ENCODE measurements around the gene SPDYE2B.
A peak's percentile ranks its signal among the peaks of the same experiment; 100 is the strongest.
"Not testable (repeated sequence)": the region's sequence is repeated elsewhere in the genome, so short reads cannot be mapped to it uniquely, and the experiment has no call there.

Gene SPDYE2B

DNA sequence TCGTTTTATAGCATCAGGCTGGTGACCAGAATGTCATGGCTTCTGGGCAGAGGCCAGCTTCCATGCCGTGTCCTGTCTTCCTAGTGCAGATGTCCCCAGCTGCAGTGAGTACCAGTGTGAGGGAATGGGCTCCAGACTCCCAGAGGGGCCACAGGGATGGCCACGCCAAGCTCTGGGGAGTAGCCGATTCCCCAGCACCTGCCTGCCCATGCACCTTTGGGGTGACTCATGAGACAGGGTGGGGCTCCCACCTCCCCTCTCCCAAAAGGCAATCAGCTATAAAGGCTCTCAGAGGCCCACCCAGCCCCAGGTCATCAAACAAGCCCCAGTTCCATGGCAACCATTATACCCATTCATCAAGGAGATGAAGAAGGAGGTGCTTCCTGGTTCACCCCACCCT lies at the start of gene SPDYE2B:
TSS of gene SPDYE2B (plus strand) at position 396 of the 400 bp plus-strand sequence. CDS start 2,030 bp downstream, outside the sequence.
- DNase-seq; H3K9me3 Mint-ChIP-seq; H3K4me1 Mint-ChIP-seq; ATAC-seq (replicated peaks); H3K36me3 Mint-ChIP-seq; H3K27ac Mint-ChIP-seq; H3K27me3 Mint-ChIP-seq; H3K4me3 Mint-ChIP-seq: not testable (repeated sequence)

- H3K36me3 Mint-ChIP-seq; H3K4me1 Mint-ChIP-seq; ATAC-seq (replicated peaks); H3K27ac Mint-ChIP-seq; H3K9me3 Mint-ChIP-seq; H3K4me3 Mint-ChIP-seq; DNase-seq; H3K27me3 Mint-ChIP-seq: not testable (repeated sequence)
Measured at GRCh38 chr7:102602317-102602716, 47.8 kb upstream of the SPDYE2B start.

GRCh38 chr7:102604431-102605145 lies 45.5 kb upstream of the SPDYE2B start:
- not testable (repeated sequence) for H3K27me3 Mint-ChIP-seq; H3K4me1 Mint-ChIP-seq; ATAC-seq (replicated peaks); H3K36me3 Mint-ChIP-seq; H3K9me3 Mint-ChIP-seq; DNase-seq; H3K4me3 Mint-ChIP-seq; H3K27ac Mint-ChIP-seq

- H3K27me3 Mint-ChIP-seq, H3K4me3 Mint-ChIP-seq, H3K9me3 Mint-ChIP-seq: not testable (repeated sequence)
Measured at GRCh38 chr7:102606848-102607247, 43.3 kb upstream of the SPDYE2B start.

DNA sequence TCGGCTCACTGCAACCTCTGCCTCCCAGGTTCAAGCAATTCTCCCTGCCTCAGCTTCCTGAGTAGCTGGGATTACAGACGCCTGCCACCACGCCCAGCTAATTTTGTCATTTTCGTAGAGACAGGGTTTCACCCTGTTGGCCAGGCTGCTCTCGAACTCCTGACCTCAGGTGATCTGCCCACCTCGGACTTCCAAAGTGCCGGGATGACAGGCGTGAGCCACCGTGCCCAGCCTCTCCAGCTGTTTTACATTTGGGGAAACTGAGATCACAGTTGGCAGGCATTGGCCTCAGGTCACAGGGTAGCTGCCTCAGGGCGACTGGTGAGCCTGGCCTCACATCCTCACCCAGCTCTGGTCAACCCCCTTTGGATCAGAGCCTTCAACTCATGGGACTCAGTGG lies 40.4 kb upstream of the SPDYE2B start:
- not testable (repeated sequence) for H3K27ac Mint-ChIP-seq, H3K36me3 Mint-ChIP-seq, H3K4me3 Mint-ChIP-seq

More at GRCh38 chr7:102606848-102607247, 43.3 kb upstream of the SPDYE2B start:
- not testable (repeated sequence) for H3K4me1 Mint-ChIP-seq; ATAC-seq (replicated peaks); DNase-seq; H3K36me3 Mint-ChIP-seq; H3K27ac Mint-ChIP-seq

DNA sequence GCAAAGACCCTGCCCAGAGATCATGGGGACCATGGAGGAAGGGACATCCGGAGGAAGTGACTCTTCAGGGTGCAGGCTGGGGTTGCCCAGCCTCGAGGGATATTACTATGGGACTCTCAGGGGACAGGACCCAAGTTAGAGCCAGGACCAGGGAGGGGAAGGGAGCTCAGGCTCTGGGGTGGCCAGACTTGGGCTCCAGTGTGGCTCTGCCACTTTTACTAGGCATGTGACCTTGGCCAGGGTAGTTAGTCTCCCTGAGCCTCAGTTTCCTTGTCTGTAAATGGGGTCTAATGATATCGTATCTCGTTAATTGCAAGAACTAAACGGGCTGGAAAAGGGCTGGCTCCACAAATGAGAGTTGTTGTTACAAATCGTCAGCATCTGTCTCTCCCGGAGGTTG lies 39.7 kb upstream of the SPDYE2B start:
- not testable (repeated sequence) for ATAC-seq (replicated peaks); H3K27ac Mint-ChIP-seq; H3K9me3 Mint-ChIP-seq; DNase-seq; H3K36me3 Mint-ChIP-seq; H3K27me3 Mint-ChIP-seq; H3K4me1 Mint-ChIP-seq
- H3K4me3 Mint-ChIP-seq: peak overlapping the region in 1 of 2 donors; percentile 29

More for the DNA sequence above, 40.4 kb upstream of the SPDYE2B start:
- H3K4me1 Mint-ChIP-seq; H3K9me3 Mint-ChIP-seq; DNase-seq; ATAC-seq (replicated peaks); H3K27me3 Mint-ChIP-seq: not testable (repeated sequence)

DNA sequence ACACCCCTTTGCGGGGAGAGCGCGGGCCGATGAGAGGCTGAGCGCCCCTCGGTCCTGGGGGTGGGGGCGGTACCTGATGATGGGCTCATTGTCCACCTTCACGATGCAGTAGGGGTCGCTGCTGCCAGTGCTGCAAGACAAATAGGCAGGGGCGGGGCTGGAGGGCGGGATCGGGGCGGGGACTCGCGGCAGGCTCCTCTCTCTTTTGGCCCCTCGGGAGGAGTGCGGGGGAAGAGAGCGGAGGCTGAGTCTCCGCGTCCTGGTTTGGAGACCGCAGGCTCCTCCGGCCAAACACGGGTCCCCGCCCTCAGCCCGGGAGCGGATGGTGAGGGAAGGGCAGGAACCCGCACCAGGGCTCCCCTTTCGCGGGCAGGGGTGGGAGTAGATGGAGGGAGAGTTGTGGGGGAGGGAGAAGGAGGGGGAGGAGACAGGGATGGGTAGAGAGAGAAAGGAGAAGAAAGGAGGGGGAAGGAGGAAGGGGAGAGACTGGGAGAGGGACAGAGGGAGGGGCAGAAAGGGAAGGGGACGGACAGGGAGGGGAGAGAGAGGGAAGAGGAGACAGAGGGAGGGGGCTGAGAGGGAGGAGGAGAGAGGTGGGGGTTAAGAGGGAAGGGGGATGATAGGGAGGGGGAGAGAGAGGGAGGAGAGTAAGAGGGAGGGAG lies 39.0 kb upstream of the SPDYE2B start:
- not testable (repeated sequence) for H3K27me3 Mint-ChIP-seq, H3K9me3 Mint-ChIP-seq, H3K27ac Mint-ChIP-seq, H3K4me1 Mint-ChIP-seq, H3K4me3 Mint-ChIP-seq, DNase-seq, H3K36me3 Mint-ChIP-seq
- peak; percentile 37 to 56 for ATAC-seq (replicated peaks)

DNA sequence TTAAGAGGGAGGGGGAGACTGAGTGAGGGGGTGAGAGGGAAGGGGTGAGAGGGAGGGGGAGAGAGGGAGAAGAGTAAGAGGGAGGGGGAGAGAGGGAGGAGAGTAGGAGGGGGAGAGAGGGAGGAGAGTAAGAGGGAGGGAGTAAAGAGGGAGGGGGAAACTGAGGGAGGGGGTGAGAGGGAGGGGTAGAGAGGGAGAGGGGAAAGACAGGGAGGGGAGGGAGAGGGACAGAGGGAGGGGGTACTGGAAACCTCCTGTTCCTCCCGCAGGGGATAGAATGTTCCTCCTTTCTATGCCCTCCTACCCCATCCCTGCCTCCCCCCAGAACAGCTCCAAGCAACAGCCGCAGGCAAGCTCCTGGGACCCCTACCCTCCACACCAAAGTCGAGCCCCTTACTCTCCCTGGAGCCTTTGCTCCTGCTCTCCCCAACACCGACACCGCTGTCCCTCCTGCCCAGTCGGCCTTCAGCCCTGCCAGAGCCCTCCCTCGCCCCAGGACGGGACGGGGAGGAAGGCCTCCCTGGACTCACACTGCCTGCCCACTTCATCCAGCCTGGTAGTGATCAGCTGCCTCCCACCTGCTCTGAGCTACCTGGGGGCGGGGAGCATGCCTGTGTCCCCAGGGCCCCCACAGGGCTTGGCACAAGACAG lies 38.3 kb upstream of the SPDYE2B start:
- ATAC-seq (replicated peaks); H3K36me3 Mint-ChIP-seq; H3K27me3 Mint-ChIP-seq; DNase-seq; H3K9me3 Mint-ChIP-seq; H3K4me1 Mint-ChIP-seq: not testable (repeated sequence)
- peak overlapping the region; percentile 64 to 83 for H3K4me3 Mint-ChIP-seq
- peak overlapping the region; percentile 91 for H3K27ac Mint-ChIP-seq

- not testable (repeated sequence) for H3K27me3 Mint-ChIP-seq, H3K4me3 Mint-ChIP-seq, H3K4me1 Mint-ChIP-seq, H3K36me3 Mint-ChIP-seq, H3K9me3 Mint-ChIP-seq, H3K27ac Mint-ChIP-seq
- DNase-seq (peak; percentile 69), ATAC-seq (replicated peaks) (peak; percentile 15 to 21)
Measured at GRCh38 chr7:102613575-102614345, 36.4 kb upstream of the SPDYE2B start.

DNA sequence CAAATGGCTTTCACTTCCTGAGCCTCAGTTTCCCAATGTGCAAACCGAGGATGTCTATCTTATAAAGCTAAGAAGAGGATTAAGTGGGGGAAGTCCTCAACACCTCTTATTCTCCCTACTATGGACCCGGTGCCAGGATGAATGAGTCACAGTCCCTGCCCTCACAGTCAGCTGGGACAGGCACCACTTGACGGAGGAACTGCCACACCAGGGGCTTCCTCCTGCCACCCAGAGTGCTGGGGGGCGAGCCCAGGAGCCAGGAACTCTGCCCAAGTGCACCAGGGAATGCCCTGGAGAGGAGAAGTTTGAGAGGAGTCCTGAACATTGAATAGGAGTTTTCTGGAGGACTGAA lies 35.8 kb upstream of the SPDYE2B start:
- not testable (repeated sequence) for H3K36me3 Mint-ChIP-seq

DNA sequence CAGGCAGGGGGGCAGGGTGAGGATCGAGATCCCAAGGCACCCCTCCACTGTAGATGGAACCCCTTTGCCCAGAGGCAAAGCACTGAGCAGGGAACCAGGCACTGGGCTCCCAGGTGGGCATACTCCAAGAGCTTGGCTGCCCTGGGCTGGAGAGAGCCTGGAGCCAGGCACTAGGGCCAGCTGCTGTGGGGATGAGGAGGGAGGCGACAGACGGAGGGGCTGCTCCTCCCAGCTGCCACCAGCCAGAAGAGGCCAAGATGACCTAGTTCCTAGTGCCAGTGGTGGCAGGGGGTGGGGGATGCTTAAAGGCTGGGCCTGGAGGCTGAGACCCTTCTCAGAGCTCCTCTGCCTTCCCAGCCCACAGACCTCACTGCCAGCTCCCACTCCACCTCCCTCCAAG lies 35.2 kb upstream of the SPDYE2B start:
- H3K4me3 Mint-ChIP-seq; H3K36me3 Mint-ChIP-seq; H3K4me1 Mint-ChIP-seq; DNase-seq; H3K9me3 Mint-ChIP-seq; H3K27me3 Mint-ChIP-seq; ATAC-seq (replicated peaks); H3K27ac Mint-ChIP-seq: not testable (repeated sequence)

More for the DNA sequence above, 35.8 kb upstream of the SPDYE2B start:
- peak in 1 of 2 donors; percentile 15 for ATAC-seq (replicated peaks)
- DNase-seq, H3K4me3 Mint-ChIP-seq, H3K27me3 Mint-ChIP-seq, H3K27ac Mint-ChIP-seq, H3K9me3 Mint-ChIP-seq, H3K4me1 Mint-ChIP-seq: not testable (repeated sequence)

DNA sequence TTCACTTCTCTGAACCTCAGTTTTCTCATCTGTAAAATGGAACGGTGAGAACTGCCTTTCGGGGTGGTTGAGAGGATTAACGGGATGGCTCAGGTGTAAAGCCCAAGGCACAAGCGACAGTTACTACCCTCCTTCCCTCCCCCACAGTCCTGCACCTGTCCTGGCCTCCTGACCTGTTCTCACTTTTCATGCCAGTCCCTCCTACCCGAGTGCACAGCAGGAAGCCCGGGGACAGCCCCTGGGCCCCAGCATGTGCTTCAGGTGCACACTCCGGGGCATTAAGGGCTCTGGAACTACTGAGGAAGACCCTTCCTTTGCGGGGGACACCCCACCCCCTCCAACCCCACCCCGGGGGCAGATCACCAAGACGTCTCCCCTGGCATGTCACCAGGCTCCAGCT lies 34.2 kb upstream of the SPDYE2B start:
- ATAC-seq (replicated peaks): peak; percentile 43 to 58
- H3K9me3 Mint-ChIP-seq, H3K4me3 Mint-ChIP-seq, DNase-seq, H3K27me3 Mint-ChIP-seq, H3K27ac Mint-ChIP-seq, H3K36me3 Mint-ChIP-seq, H3K4me1 Mint-ChIP-seq: not testable (repeated sequence)

DNA sequence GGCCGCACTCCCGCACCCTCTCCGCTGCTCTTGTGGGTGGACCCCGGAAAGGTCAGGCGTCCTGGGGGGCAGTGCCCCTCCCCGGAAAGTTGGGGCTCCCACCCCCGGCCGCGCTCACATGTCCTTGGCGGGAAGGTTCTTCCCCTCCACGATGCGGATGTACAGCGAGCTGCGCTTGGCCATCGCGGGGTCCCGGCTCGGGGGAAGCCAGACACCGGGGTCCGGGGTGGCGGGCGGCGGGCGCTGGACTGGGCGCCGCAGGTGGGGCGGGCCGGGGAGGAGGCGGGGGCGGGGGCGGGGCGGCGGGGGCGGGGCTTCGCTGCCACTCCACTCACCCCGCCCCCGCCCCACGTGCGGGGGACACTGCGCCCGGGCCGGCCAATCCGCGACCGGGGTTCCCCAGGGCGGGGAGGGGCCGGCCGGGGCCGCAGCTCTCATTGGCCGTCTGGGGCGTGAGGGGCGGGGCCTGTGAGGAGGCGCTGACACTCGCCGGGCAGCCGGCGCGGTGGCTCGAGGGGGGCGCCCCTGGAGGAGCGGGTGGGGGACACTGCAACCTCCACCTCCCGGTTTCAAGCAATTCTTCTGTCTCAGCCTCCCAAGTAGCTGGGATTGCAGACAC lies 33.5 kb upstream of the SPDYE2B start, which contains the start of gene RASA4:
TSS of gene RASA4 (minus strand) at position 250 of the 619 bp plus-strand sequence. CDS start at position 183, 67 bp downstream.
- peak; percentile 71 to 83 for ATAC-seq (replicated peaks)
- H3K27ac Mint-ChIP-seq, H3K36me3 Mint-ChIP-seq, H3K4me1 Mint-ChIP-seq, H3K9me3 Mint-ChIP-seq, H3K4me3 Mint-ChIP-seq, H3K27me3 Mint-ChIP-seq: not testable (repeated sequence)
- DNase-seq: peak; percentile 62

- H3K36me3 Mint-ChIP-seq; DNase-seq; H3K4me3 Mint-ChIP-seq; H3K4me1 Mint-ChIP-seq; H3K27ac Mint-ChIP-seq; ATAC-seq (replicated peaks); H3K27me3 Mint-ChIP-seq; H3K9me3 Mint-ChIP-seq: not testable (repeated sequence)
Measured at GRCh38 chr7:102618122-102618521, 32.0 kb upstream of the SPDYE2B start.

All from stimulated activated naive B cell treated with anti-CD40 and anti-IgM and Interleukin-4, amounts not matched to agents 10 μg/mL and 1 μg/mL and 100 μg/mL, for 72 hours (primary cell).